OCI-M1 (cell line): Measurements from ENCODE around the gene RARB.

Experiments used
- DNase-seq: peaks from one replicate; lab custom pipeline; 2025; lab: John Stamatoyannopoulos, UW

The RARB gene

DNA sequence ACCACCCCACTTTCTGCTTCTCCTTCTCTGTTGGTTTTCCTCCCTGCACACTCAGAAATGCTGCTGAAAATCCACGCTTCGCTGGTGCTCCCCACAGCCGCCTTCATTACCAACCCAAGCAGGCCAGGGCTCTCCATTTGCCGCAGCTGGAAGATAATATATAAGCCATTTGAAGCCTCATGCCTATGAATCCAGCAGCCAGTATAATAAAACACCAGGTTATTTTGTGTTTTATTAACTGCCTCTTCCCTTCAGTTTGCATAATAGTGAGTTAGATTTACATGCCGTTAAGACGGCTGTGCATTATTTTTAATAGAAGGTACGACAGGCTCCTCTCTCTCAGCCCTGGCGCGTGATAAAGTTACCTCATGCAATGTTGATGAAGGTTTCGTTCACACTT is 150.0 kb downstream of the RARB start:
- no peak for DNase-seq

DNA sequence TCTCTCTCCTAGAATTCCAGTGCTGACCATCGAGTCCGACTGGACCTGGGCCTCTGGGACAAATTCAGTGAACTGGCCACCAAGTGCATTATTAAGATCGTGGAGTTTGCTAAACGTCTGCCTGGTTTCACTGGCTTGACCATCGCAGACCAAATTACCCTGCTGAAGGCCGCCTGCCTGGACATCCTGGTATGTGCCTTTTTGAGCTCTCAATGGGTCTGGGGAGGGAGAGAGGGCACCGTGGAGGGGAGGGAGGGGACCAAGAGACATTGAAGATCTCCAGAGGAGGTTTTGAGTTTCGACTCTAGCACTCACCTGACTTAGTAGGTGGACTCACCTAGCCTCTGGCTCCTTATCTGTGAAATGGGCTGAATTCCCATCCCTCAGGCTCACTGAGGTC is 152.5 kb downstream of the RARB start:
- DNase-seq: no peak

DNA sequence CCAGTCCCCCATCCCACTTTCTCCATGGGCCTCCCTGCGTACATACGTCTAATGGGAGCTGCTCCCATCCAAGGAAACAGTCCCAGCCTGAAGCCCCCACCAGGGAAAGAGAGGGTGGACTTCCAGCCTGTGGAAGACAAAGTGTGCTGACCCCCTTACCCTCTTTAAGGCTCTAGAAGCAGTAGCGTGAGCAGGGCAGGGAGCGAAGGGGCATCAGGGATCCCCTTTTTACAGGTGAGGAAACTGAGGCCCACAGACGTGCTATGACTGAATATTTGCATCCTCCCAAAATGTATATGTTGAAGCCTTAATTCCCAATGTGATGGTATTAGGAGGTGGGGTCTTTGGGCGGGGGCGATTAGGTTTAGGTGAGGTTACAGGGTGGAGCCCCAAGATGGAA is 153.3 kb downstream of the RARB start:
- no peak for DNase-seq

DNA sequence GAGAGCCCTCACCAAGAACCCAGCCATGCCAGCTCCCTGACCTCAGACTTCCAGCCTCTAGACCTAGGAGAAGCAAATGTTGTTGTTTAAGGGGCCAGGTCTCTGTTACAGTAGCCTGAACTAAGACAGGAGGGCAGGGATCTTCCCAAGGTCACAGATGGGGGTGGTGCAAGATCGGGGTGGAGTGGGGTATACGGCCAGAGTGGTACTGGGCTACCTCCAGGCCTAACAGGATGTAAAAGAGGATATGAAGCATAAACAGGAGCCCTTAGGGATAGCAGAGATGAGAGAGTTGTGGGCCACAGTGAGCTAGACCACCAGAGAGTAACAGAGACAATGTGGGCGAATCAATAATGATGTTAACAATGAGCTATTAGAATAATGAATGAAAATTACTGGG is 153.8 kb downstream of the RARB start:
- no peak for DNase-seq

DNA sequence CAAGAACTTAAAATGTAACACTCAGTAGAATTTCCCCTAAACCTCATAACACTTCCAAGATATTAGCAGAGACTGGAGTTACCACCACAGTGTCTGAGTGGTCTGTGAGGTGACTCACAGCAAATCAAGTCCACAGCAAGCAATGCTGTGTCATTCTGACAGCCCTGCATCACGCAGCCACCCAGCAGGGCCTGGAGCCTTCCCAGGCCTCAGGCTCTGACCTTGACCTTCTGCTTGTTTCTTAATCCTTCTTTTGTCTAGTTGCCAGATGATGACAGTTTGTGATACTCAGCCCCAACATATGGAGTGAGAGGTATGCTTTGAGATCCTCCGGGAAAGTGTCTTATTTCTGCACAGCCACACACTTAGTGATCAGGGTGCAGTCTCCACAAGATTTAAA is 154.2 kb downstream of the RARB start:
- peak; percentile 80 for DNase-seq

DNA sequence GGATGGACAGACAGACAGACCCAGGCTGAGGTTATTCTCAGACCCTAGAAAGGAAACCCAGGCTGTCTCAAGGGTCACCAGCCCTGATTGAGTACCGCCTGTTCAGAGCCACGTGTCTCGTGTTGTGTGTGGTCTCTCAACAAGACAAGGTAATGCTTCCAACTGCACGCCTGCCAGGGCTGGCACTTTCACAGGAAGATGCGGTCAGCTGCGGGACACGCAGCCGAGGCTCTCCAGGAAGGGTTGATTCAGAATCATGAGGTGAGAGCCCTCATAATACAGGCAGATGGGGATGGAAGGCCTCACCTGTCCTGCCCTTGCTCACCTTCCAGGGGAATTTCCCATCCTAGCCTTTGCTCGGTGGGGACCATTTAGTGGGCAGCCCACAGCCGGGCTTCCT is 155.3 kb downstream of the RARB start:
- no peak for DNase-seq

DNA sequence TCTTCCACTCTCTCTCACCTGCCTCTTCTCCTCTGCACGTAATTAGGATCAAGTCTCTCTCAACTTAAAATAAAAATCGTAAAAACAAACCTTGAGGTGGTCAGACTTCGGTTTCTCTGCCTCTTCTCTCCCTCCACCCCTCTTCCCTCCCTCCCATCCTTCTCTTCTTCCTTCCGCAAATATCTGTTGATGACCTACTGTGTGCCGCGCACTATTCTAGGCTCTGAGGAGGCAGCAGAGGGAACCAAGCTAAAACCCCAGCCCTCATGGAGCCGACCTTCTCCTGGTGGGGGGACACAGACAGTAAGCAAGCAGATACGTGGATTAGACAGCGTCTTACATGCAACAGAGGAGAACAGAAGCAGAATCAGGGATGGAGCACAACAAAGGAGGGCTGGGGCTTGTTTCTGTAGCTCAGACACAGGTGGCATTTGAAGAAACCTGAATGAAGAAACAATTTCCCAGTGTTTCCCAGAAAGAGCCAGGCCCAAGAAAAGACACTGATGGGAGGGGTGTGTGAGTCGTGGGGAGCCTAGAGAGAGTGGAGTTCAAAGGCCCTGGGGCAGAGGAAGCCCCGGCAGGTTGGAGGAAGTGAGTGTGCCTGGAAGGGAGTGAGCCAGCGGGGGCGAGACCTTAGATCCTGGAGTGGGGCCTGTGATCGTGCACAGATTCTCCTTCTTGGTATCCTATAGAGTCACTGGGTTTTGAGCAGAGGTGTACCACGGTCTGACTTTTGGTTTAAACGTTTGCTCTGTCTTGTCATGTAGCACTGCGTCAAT is 156.1 kb downstream of the RARB start:
- no peak for DNase-seq

DNA sequence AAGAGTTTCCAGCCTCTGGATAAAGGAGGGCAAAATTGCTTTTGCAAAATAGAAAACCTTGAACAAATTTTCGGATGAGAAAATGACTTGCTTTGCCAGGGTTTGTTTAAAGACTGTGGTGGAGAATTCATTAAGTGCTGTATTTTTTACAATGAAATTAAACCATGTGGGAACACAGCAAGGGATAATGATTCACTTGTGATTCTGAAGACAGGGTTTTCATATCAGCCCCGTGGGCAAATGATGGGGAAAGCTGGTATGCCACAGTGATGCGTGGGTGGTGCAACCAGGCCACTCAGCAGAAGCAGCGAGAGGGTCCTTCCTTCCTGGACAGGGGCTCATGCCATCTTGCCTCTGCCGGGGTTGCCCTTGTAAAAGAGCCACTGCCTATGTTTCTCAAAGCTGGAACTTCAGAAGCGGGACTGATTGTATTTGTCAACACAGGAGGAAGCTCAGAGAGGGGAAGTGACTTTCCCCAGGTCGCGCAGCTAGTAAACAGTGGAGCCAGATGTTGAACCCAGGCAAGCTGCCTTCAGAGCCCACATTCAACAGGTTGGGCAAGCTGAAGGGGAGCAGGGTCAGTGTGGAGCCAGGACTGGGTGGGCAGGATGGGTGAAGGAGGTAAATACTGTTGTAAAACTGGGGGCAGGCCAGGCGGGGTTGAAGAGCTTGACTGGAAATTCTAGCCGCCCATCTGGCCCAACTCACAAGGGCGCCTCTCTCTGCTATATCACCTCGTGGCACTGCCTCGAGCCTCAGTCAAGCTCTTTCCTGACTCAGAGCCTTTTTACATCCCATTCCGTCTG is 157.5 kb downstream of the RARB start:
- no peak for DNase-seq

DNA sequence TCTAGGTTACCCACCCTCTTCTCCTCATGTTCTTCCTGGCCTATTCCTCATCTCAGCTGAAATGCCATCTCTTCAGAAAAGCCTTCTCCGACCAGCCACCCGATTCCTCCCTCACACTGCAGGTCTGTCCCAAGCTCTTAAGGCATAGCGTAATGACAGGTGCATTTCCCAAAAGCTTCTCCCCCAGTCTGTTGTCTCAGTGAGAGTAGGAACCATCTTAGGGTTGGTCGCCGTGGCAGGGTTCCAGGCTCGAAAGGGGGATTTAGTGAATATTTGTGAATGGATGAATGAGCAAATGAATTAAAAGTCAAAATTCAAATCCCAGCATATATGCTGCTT is 158.1 kb downstream of the RARB start:
- no peak for DNase-seq

DNA sequence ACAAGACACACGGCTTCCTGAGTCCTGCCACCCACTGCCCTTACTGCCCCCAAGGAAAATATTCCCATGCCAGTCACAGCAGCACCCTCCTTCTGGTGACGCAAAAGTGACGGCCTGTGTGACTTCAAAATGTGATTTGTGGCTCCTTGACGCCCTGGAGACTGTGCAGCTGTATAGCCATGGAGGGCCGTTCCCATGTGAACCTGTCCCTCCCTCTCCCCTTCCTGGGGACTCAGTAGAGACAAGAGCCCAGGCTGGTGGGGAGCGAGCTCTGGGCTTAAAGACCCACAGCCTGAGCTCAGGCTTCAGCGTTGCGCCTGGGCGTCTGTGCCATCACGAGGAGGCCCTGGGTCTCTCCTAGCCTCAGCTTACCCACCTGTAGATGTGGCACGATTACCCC is 158.5 kb downstream of the RARB start:
- no peak for DNase-seq

DNA sequence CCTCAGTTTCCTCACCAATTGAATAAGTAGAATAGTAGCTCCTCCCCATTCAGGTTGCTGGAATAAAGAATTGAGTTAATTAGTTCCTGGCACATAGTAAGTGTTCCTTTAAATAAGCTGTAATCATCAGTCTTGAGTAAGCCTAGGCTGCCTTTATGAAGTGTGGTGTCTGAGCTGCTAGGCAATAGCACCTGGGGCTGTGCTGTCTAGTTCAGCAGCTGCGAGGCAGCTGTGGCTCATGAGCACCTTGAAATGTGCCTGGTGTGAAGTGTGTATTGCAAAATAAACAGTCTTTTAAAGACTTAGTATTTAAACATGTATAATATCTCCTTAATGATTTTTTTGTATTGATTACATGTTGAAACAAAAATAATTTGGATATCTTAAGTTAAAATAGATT is 159.0 kb downstream of the RARB start:
- DNase-seq: no peak

DNA sequence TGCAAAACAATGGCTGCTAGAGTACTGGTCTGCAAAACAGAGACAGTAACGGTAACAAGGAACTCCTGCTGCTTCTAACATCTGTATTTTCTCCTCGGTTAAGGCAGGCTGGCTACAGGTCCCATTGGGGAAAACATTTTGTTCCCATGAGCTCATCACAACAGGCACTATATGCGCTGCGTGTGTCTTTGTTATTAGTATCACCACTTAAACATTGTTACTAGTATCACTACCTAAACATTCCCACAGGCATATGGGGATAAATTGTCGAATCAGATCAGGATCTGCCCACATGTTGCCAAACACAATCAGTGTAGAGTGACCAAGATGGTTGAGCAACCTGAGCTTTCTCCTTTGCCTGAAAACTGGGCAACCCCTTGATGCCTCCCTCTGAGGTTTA is 159.5 kb downstream of the RARB start:
- no peak for DNase-seq

DNA sequence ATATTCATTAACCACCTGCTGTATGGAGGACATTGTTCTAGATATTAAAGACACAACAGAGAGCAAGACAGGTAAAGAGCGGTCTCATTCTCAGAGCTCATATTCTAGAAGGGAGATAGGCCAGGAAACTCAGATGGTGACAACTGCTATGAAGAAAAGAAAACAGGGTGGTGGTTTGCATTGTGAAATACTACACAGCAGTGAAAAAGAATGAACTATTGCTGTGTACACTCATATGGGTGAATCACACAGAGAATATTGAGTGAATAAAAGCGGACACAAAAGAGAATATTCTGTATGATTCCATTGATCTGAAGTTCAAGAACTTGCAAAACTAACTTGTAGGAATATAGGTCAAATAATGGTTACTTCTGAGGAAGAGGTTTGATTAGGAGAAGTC is 159.9 kb downstream of the RARB start:
- no peak for DNase-seq

DNA sequence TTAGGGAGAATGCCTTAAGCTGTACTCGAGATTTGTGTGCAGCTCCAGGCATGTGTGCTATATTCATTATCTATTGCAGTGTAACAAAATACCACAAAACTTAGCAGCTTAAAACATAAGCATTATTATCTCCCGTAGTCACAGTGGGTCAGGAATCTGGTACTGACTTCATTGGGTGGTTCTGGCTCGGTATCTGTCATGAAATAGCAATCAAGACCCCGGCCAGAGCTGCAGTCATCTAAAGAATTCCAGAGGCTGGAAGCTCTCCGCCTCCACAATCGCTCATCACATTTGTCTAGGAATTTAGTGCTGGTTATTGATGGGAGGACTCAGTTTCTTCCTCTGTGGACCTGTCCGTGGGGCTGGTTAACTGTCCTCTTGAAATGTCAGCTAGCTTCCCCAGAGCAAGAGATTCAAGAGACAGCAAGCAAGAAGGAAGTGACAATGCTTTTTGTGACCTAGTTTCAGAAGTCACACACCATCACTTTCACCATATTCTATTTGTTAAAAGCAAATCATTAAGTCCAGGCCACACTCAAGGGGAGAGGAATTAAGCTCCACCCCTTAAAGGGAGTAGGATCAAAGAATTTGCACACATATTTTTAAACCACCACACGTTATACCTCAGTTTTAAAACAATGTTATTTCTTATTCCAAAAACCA is 160.5 kb downstream of the RARB start:
- no peak for DNase-seq

DNA sequence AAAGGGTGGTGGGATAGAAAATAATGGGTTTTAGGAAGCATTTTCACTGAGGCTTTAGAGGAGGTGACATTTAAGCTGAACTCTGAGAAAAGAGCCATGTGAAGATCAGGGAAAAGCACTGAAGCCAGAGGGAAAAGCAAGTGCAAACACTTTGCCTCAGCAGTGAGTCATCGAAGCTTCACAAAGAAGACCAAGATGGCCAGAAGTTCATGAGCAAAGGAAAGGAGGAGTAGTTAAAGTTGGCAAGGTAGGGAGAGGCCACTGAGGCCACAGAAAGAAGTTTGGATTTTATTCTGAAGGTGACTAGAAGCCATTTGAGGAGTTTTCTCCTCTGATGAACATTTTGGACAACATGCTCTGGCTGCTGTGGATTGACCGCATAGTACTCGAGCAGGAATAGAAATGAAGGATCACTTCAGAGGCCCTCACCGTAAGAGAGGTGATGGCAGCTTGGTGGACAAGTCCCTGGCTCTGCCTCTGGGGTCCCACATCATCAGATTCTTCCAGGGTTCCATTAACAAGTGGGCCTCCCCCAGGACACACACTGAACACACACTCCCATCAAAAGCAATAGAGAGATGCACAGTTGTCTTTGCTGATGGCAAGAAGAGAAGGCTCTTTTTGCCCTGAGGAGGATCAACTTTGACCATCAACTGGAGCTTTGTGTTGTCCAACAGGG is 161.2 kb downstream of the RARB start:
- no peak for DNase-seq

DNA sequence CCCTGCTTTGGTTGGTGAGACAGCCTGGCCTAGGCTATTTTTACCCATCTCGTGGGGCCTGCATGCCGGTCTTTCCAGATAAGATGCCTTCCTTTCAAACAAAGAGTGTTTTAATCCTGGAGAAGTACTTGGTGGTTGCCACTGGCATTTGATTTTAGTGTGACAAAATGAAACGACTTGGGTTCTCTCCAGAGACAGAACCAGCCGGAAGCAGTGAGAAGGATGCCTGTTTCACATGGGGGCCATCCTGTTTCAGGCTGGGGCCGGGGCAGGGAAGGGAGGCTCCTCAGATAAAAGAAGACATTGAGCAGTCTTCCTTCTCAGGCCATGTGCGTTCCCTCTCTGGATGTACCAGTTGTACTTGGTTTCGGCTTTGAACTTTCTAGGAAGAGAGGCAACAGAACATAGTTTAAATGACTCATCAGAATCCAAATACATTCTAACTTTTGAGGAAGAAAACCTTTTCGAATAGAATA is 161.8 kb downstream of the RARB start:
- DNase-seq: peak; percentile 43

DNA sequence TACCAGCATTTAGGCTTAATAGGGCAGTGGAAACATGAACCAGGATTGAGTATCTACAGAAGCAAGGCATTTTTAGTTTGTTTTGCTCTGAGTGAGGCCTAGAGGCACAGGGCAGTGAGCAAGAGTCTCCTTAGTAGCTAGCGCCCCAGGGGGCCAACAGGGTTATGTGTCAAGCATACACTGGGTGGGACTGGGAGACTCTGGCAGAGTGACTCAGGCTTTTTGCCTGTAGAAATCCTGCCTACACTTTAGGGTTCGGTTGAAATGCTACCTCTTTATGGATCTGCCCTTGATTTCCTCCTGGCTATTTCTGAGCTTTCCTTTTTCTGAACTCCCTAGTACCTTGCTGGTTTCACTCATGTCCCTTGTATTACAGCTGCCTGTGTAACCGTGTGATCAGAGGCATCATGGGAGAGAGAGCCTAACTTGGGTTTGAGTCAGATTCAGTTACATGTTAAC is 164.5 kb downstream of the RARB start:
- DNase-seq: peak; percentile 51

DNA sequence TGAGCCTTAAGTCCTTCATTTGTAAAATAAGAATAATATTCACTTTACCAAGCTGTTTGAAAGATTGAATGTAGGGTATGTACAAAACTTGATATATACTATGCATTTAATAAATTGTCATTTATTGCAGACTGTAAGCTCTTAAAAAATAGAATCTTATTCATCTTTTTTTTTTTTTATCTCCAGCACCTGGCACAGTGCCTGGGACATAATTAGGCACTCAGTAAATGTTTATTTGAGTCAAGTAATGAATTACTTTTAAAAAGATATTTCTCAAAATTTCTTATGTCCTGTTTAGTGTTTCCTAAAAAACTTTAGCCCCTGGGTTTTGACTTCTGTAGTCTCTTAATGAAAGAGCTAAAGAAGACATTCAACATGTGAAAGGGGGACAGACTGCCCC is 164.9 kb downstream of the RARB start:
- DNase-seq: no peak

DNA sequence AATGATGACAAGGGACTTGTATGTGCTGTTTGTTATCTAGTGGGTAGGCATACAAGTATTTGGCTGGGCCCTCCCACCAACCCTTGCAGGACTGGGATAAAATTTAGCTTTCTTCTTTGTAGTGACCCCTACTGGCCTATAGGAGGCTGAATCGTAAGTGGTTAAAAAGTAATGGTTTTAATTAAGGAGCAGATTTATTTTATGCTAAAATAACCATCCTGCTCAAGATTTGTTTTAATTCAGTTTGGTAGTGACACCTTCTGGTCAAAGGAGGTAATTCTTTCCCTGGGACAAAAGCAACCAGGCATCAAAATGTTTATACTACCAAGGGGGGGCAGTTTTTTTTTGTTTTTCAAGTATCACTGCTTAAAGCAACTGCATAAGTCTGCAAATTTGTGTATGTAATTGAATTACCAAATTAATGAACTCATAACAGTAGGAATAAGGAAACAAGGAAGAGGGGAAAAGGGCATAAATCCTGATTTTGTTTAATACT is 166.0 kb downstream of the RARB start:
- DNase-seq: peak; percentile 73

DNA sequence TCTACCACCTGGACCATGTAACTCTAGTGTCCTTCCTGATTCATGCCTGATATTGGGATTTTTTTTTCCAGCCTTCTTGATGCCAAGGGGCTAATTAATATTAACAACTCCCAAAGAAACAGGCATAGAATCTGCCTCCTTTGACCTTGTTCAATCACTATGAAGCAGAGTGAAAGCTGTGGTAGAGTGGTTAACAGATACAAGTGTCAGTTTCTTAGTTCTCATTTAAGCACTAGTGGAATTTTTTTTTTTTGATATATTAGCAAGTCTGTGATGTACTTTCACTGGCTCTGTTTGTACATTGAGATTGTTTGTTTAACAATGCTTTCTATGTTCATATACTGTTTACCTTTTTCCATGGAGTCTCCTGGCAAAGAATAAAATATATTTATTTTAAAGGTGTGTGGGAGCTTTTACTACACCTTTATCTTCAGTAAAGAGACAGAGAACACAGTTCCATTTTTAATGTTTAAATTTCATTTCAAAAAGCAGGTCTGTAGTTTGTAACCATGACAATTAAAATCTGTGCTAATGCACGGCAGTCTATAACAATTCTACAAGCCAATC is 169.6 kb downstream of the RARB start:
- DNase-seq: no peak

DNA sequence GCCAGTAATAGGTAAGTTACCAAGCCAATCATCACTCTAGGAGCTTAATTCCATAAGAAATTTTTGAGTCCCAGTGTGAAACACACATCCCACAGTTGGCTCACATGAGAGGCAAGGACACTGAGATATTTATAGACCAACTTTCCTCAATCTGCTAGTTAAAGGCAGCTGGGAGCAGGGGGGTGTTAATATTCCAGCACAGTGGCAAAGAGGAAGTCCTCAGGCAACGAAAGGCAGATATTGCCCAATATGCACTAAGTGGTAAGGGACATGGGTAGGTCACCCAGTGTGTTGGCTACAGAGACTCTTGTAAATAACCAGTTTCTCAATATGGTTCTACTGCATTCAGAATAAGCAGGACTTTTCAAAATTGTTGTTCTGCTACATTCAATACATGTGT is 175.6 kb downstream of the RARB start:
- DNase-seq: peak; percentile 86
